Diencephalon (tissue), 1 donor: Measurements from ENCODE around the gene WDR76. TPM values are rescaled to one million over a fixed set of nuclear protein-coding genes. Genes with fewer than 3 reads are reported as not detected.

Source experiments
- small RNA-seq: library from RNA; depleted of rRNA; stranded (forward); fragments of <200 nt; gene quantifications from one replicate; pipeline ENCODE3, GENCODE V24; 2014
- total RNA-seq: library from RNA; depleted of rRNA; stranded (reverse); fragments of >200 nt; gene quantifications from one replicate; pipeline ENCODE4 v1.2.3, GENCODE V29; 2014

Gene WDR76
- total RNA-seq, result 12.5 TPM

DNA sequence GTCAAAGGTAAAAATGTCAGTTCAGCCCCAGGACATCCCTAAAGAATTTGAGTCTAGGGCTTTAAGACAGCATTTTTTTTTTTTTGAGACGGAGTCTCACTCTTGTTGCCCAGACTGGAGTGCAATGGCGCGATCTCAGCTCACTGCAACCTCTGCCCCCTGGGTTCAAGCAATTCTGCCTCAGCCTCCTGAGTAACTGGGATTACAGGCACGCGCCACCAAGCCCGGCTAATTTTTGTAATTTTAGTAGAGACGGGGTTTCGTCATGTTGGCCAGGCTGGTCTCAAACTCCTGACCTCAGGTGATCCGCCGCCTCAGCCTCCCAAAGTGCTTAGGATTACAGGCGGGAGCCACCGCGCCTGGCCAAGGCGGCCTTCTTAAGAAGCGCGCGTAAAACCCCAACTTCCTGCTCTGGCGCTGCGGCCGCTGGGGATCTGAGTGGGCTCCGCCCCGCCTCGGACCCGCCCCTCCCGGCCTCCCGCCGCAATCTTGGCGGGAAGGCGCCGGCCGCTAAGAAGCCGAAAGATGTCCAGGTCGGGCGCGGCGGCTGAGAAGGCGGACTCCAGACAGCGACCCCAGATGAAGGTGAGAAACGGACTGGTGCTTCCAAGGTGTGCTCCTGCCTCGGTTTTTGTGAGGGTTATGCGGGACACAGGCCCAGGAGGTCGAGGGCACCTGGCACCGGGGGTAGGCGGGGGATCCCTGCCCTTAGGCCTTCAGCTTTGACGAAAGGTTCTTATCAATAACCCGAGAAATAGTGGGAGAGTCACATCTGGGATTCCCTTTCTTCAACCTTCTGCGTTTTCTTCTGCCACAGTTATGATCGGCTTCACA lies at the start of gene WDR76:
Gene WDR76, plus strand, starts transcription at position 495 of the 834 bp plus-strand sequence. Its CDS starts 31 bp downstream, at position 526.

GRCh38 chr15:43791993-43792760 lies 34.6 kb upstream of the WDR76 start, which contains the start of gene SERF2:
Gene SERF2, plus strand, starts transcription at chr15:43792320. Its CDS starts 57 bp downstream, at chr15:43792377.

DNA sequence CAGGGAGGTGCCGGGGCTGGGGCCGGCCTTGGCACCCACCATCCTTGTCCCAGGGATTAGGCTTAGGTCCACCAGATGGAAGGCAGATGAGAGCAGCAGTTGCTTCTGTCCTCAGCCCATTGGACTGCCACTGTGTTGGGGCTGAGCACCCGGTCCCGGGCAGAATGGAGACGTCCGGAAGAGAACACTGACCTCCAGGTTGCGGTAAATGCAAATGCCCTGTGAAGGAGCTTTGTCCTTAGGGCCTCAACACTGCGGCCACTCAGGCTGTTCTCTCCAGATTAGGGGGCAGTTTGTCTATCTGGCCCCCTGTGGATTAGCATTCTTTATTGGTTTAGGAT lies 26.9 kb upstream of the WDR76 start, which contains the start of gene SERINC4:
Gene SERINC4, minus strand, starts transcription at position 276 of the 341 bp plus-strand sequence. Its CDS starts 234 bp downstream, at position 42.

GRCh38 chr15:43800286-43801141 lies 26.3 kb upstream of the WDR76 start, which contains the start of gene HYPK:
Gene HYPK, plus strand, starts transcription at chr15:43800599. Its CDS starts 24 bp downstream, at chr15:43800623.

GRCh38 chr15:43824302-43825246 lies 2.2 kb upstream of the WDR76 start, which contains the start of gene MFAP1:
Gene MFAP1, minus strand, starts transcription at chr15:43824690. Its CDS starts 121 bp downstream, at chr15:43824569.

Small RNAs within 50 kb of the gene (small RNA-seq; reads per million reads assigned to genes)
- gene MIR1282 (not detected), gene RF00019 (not detected)

Other genes starting within 250 kb of the WDR76 start
- gene PPIP5K1, start 236.8 kb upstream of the WDR76 start, total RNA-seq, result 39.0 TPM
- 17.1 TPM for gene CKMT1B, start 233.0 kb upstream of the WDR76 start, total RNA-seq
- gene STRC, start 208.2 kb upstream of the WDR76 start, total RNA-seq, result 0.92 TPM
- 5.5 TPM for gene CATSPER2, start 178.2 kb upstream of the WDR76 start, total RNA-seq
- gene CKMT1A, start 133.1 kb upstream of the WDR76 start, total RNA-seq, result 19.6 TPM
- 67.1 TPM for gene PDIA3, start 80.6 kb upstream of the WDR76 start, total RNA-seq
- 3.9 TPM for gene ELL3, start 50.0 kb upstream of the WDR76 start, total RNA-seq
- 83.3 TPM for gene SERF2, start 34.7 kb upstream of the WDR76 start, total RNA-seq
- 0.23 TPM for gene SERINC4, start 26.8 kb upstream of the WDR76 start, total RNA-seq
- gene HYPK, start 26.4 kb upstream of the WDR76 start, total RNA-seq, result 12.7 TPM
- 25.1 TPM for gene MFAP1, start 2.3 kb upstream of the WDR76 start, total RNA-seq